GM15510 (cell line): ENCODE measurements around the gene SKIC3.

Experiments used
- POLR2A ChIP-seq: IDR thresholded peaks from 3 replicates; pipeline ENCODE4 v1.6.1; 2011; ENCODE audit warnings: borderline replicate concordance; ENCODE audit not compliant: insufficient read length; ENCODE audit errors: extremely low read depth

The SKIC3 gene

GRCh38 chr5:95554647-95555548 lies at the start of gene SKIC3, which contains the start of gene ARSK:
Gene SKIC3, minus strand, starts transcription at chr5:95554977. Its CDS starts 7,827 bp downstream, at chr5:95547150.
Gene ARSK, plus strand, starts transcription at chr5:95555101. Its CDS starts 178 bp downstream, at chr5:95555279.
- peak; percentile 67 for TF ChIP-seq POLR2A

- no peak for TF ChIP-seq POLR2A
These were observed 45.8 kb upstream of the SKIC3 start for GRCh38 chr5:95600557-95600956.

DNA sequence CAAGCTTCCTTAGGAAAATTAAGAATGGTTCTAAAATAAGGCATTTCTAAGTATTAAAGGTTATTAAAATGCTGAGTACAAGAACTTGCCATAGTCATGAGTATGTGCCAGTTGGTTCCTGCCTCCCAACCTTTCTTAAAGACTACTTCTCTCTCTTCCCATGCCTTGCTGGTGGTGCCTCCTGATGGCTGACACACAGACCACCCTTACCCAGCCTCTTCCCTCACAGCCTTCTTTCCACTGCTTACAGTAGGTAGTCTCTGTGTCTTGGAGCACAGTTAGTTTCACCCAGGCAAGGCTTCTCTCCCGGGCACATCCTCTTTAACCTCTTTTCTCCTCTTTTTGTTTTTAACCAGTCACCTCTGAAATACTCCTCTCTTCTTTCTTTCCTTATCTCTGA lies 44.5 kb upstream of the SKIC3 start:
- TF ChIP-seq POLR2A, result no peak

GRCh38 chr5:95595289-95595931 lies 40.6 kb upstream of the SKIC3 start:
- no peak for TF ChIP-seq POLR2A

DNA sequence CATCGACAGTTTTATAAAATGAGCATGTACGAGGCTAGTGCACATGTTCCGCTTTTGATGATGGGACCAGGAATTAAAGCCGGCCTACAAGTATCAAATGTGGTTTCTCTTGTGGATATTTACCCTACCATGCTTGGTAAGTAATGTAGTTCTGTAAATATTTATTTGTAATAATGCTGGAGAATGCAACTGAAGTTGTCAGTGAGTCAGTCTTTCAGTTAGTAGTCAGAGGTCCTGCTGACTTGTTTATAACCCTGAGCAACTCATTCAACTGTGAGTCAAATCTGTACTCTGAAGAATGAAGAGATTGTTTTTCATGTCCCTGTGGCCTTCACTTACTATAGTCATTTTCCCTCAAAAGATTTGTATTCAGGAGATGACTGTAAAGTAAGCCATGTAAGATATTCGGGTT lies 36.7 kb upstream of the SKIC3 start:
- no peak for TF ChIP-seq POLR2A

- TF ChIP-seq POLR2A, result no peak
These were observed 36.1 kb upstream of the SKIC3 start for GRCh38 chr5:95590880-95591279.

DNA sequence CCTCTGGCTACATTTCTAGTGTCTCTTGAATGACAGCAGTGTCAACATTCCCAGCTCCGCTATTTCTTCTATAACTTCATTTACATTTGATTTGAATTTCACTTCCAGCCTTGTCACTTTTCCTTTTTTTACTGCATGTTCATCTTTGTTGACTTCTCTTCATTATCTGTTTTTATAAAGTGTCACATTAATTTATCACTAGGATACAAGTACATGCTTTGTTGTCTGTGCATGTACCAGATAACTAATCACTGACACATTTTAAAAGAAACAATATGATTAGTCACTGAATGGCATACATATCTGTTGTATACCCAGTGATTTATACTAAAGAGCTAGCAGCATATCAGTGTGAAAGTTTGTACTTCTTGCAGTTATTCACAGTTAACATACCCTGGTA lies 29.2 kb upstream of the SKIC3 start:
- TF ChIP-seq POLR2A, result no peak

GRCh38 chr5:95581576-95581975 lies 26.8 kb upstream of the SKIC3 start:
- no peak for TF ChIP-seq POLR2A

- no peak for TF ChIP-seq POLR2A
These were observed 17.2 kb upstream of the SKIC3 start for GRCh38 chr5:95572016-95572415.

DNA sequence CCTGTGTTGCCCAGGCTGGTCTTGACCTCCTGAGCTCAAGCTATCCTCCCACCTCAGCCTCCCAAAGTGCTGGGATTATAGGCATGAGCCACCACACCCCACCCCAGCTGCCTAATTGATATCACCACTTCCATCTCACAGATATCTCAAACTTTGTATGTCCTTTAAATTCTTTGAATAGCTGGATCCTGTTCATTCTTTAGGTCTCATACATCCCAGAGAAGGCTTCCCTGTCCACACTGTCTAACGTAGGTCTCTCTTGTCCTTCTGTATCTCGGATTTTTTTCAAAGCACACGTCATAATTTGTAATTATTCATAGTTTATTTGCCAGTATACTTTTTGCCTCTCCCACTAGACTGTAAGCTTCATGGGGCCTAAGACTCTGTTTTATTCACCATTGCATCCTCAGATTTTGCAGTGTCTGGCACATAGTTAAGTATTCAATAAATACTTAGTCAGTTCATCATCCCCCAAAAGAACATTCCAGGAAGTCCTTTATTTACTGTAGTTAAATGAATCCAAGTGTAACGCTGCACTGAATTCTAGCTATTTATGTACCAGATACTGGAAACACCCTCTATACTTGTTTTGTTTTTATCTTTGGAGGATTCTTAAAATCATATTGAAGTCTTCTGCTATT lies 10.6 kb upstream of the SKIC3 start:
- TF ChIP-seq POLR2A, result no peak

GRCh38 chr5:95564450-95564849 lies 9.7 kb upstream of the SKIC3 start:
- TF ChIP-seq POLR2A, result no peak

DNA sequence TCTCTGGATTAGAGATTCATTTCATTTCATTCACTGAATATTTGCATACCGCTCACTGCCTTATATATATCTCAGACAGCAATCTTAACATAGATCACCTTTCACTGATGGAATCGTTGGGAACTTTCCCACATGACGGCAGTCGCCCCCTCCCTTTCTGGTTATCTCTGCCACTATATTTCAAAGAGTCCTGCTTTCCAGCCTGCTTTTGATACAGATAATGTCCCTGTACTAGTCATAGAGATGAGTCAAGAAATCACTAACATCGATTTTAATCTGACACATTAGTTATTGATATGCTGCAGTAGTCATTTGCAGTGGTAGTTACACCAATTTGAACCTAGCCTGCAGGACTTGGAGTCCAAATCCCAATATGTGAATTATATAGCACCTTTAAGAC lies 8.6 kb upstream of the SKIC3 start:
- no peak for TF ChIP-seq POLR2A

GRCh38 chr5:95562282-95562681 lies 7.5 kb upstream of the SKIC3 start:
- no peak for TF ChIP-seq POLR2A

DNA sequence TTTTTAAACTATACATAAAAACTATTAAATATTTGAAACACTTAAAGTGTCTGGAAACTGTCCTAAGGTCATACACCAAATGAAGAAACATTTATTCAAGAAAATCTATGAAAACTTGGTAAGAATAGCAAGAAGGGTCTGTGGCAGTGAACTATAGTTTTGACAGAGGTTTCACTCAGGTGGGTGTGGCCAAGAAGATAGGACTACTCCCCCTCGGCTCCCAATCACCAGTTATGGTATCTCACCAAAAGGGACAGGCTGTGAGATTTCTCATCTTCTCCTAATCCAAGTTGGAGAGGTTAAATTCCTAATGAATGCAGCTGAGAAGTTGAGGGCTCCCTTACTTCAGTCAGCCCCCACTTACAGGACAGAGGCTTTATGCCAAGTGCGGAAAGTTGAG lies 3.1 kb upstream of the SKIC3 start:
- TF ChIP-seq POLR2A, result no peak

DNA sequence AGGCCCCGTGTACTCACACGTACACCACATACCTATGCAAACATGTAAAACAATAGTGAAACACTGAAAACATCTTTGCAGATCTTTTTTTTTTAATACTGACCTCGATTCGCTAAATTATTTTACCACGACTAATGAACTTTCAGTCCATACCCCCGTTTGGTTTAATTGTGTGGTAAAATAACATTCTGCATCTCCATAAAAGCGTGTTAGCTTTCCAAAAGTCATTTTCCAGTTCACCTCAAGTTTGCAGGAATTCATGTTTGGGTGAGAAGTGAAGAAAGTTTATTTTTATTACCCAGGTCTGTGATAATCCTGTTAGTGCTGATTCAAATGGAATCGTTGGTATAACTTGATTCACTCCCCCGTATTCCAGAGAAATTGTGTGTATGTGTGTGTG lies 776 bp upstream of the SKIC3 start:
- TF ChIP-seq POLR2A, result no peak
